Kidney (tissue), 14 donors: ENCODE results near the gene ANKH. TPM values are rescaled to one million over a fixed set of nuclear protein-coding genes. Genes with fewer than 3 reads are reported as not detected.
A peak's percentile ranks its signal among the peaks of the same experiment; 100 is the strongest.

Experiments used
- DNase-seq, 5 donors: peaks; one replicate each; pipeline ENCODE4 v3.0.0-alpha.2; 2013 to 2020
- FAIRE-seq: peaks from 2 replicates; lab custom pipeline; 2012; peaks lifted over from hg19 to GRCh38; lab: Jason Lieb, UNC
- H3K27ac ChIP-seq, 2 donors: one replicate each; pipeline ENCODE4 v1.7.0; 2013; ENCODE audit warnings: low read depth in 2 of 2, low read length in 2 of 2, inconsistent platforms in 1 of 2
- H3K27me3 ChIP-seq: one replicate; pipeline ENCODE4 v1.7.1; 2013; ENCODE audit warnings: low read length, inconsistent platforms; ENCODE audit not compliant: control insufficient read depth, insufficient read depth
- H3K36me3 ChIP-seq, 3 donors: one replicate each; pipeline versions ENCODE4 v1.7.0 to v1.7.1; 2013; ENCODE audit warnings: low read length in 3 of 3, control low read depth in 1 of 3, inconsistent platforms in 1 of 3; ENCODE audit not compliant: insufficient read depth in 3 of 3, control insufficient read depth in 2 of 3
- H3K4me1 ChIP-seq, 3 donors: one replicate each; pipeline versions ENCODE4 v1.7.0 to v1.7.1; 2013; ENCODE audit warnings: low read length in 3 of 3, inconsistent platforms in 1 of 3, low read depth in 1 of 3; ENCODE audit not compliant: control insufficient read depth in 2 of 3, insufficient read depth in 2 of 3
- H3K4me3 ChIP-seq, 3 donors: one replicate each; pipeline versions ENCODE4 v1.7.0 to v1.8.1; 2013; ENCODE audit warnings: low read length in 3 of 3, control low read depth in 1 of 3, inconsistent platforms in 1 of 3
- H3K9ac ChIP-seq, 3 donors: one replicate each; pipeline versions ENCODE4 v1.7.0 to v1.7.1; 2013; ENCODE audit warnings: low read length in 3 of 3, control low read depth in 1 of 3, inconsistent platforms in 1 of 3
- H3K9me3 ChIP-seq, 3 donors: one replicate each; pipeline versions ENCODE4 v1.7.0 to v1.7.1; 2013; ENCODE audit warnings: low read length in 3 of 3, control low read depth in 1 of 3, inconsistent platforms in 1 of 3; ENCODE audit not compliant: control insufficient read depth in 2 of 3, insufficient read depth in 1 of 3
- intact Hi-C: fragments of 100-400 bp; cut with DNase I; formaldehyde crosslinking; loops from one replicate; pipeline ENCODE4 v1.11.1; 2022
- polyA plus RNA-seq: library from polyadenylated mRNA; stranded (reverse); fragments of 350-450 nt; fragmentation: Illumina TruSeq; extraction: RNeasy Lipid Tissue Mini Kit (QIAGEN cat#74804); gene quantifications from one replicate; pipeline ENCODE4 v1.2.3, GENCODE V29; 2014; ENCODE audit warnings: low read depth, low replicate concordance; ENCODE audit not compliant: insufficient read depth
- total RNA-seq: library from RNA; stranded (reverse); fragmentation: NEBNext Ultra II Directional; extraction: Animal tissue kit (Norgen Biotek cat#: 25700); gene quantifications from one replicate; pipeline ENCODE4 v1.2.1, GENCODE V29; 2021
- TF ChIP-seq, protein P1 (sequence below): IDR thresholded peaks from 3 replicates; pipeline ENCODE4 v1.5.1; 2012; ENCODE audit warnings: mild to moderate bottlenecking, moderate library complexity, borderline replicate concordance; ENCODE audit not compliant: insufficient read depth; ENCODE audit errors: extremely low read depth
- donor health status: control.
- donor health status: control.
- donor health status: control.
- donor health status: control.
- donor health status: control.
- donor health status: DM: yes; HTN: yes; CAD: no.
- donor health status: Normal renal cell carcinoma (clear cell type).

The ANKH gene
- total and polyA plus RNA-seq, 2 donors from 2014 or later: 19.0 to 44.6 TPM

GRCh38 chr5:14901462-14902051 is 30.0 kb upstream of the ANKH start:
- FAIRE-seq: no peak
- Histone ChIP-seq H3K9me3 (no peaks in the 10 kb centered on the region), H3K36me3 (no peaks in the 10 kb centered on the region), H3K4me1 (no peaks in the 10 kb centered on the region), H3K4me3 (no peak overlapping the region), H3K27me3 (no peaks in the 10 kb centered on the region), H3K27ac (no peak overlapping the region), H3K9ac (no peak overlapping the region)
- intact Hi-C loops: no loop called here
- DNase-seq: no peak
- TF ChIP-seq, protein P1, sequence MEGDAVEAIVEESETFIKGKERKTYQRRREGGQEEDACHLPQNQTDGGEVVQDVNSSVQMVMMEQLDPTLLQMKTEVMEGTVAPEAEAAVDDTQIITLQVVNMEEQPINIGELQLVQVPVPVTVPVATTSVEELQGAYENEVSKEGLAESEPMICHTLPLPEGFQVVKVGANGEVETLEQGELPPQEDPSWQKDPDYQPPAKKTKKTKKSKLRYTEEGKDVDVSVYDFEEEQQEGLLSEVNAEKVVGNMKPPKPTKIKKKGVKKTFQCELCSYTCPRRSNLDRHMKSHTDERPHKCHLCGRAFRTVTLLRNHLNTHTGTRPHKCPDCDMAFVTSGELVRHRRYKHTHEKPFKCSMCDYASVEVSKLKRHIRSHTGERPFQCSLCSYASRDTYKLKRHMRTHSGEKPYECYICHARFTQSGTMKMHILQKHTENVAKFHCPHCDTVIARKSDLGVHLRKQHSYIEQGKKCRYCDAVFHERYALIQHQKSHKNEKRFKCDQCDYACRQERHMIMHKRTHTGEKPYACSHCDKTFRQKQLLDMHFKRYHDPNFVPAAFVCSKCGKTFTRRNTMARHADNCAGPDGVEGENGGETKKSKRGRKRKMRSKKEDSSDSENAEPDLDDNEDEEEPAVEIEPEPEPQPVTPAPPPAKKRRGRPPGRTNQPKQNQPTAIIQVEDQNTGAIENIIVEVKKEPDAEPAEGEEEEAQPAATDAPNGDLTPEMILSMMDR: no peak

- Histone ChIP-seq H3K4me3 (no peak overlapping the region), H3K27ac (no peak overlapping the region), H3K27me3 (no peaks in the 10 kb centered on the region), H3K4me1 (no peaks in the 10 kb centered on the region), H3K9me3 (no peaks in the 10 kb centered on the region), H3K36me3 (no peaks in the 10 kb centered on the region), H3K9ac (no peak overlapping the region)
- no peak for FAIRE-seq
- intact Hi-C loops: no loop called here
- peak in 2 of 5 donors; percentile 10 to 16 for DNase-seq
- TF ChIP-seq, protein P1: no peak
These were observed 29.3 kb upstream of the ANKH start for GRCh38 chr5:14900693-14901461.

DNA sequence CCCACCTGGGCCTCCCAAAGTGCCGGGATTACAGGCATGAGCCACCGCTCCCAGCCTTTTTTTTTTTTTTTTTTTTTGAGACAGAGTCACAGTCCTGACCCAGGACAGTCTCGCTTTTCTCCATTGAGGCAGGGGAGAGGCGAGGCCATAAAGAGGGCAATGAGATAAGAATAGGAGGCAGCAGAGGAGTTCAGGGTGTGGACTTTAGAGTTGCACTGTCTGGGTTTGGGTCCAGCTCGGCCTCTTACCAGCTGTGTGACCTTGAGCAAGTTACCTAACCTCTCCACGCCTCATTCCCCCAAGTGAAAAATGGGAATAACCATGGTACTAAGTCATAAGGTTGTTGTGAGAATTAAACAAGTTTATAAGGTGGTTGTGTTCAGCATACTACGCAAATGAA is 24.6 kb upstream of the ANKH start:
- TF ChIP-seq, protein P1: no peak

More for the DNA sequence above, 24.6 kb upstream of the ANKH start:
- Histone ChIP-seq H3K27me3 (no peaks in the 10 kb centered on the region), H3K27ac (no peak overlapping the region), H3K9ac (no peak overlapping the region), H3K36me3 (no peaks in the 10 kb centered on the region), H3K4me1 (no peaks in the 10 kb centered on the region), H3K9me3 (no peaks in the 10 kb centered on the region), H3K4me3 (no peak overlapping the region)
- no peak for FAIRE-seq
- no peak for DNase-seq
- intact Hi-C loops: no loop called here
